Sigmoid colon (tissue), 7 donors: ENCODE data around the gene ALX1. TPM values are rescaled to one million over a fixed set of nuclear protein-coding genes. Genes with fewer than 3 reads are reported as not detected.
"Not testable (repeated sequence)": the region's sequence is repeated elsewhere in the genome, so short reads cannot be mapped to it uniquely, and the experiment has no call there.

Experiments
- DNase-seq: peaks from one replicate; pipeline ENCODE4 v3.0.0-alpha.2; 2019
- H3K27ac ChIP-seq, 4 donors: fragments of 200-600 bp; sonication (generic); one replicate each; pipeline ENCODE4 v1.5.1; 2016 to 2019; ENCODE audit warnings: mild to moderate bottlenecking in 1 of 4
- H3K27me3 ChIP-seq, 3 donors: fragments of 200-600 bp; sonication (generic); one replicate each; pipeline ENCODE4 v1.5.1; 2019; ENCODE audit warnings: mild to moderate bottlenecking in 1 of 3
- H3K36me3 ChIP-seq, 4 donors: fragments of 200-600 bp; sonication (generic); one replicate each; pipeline ENCODE4 v1.5.1; 2016 to 2019
- H3K4me1 ChIP-seq, 4 donors: fragments of 200-600 bp; sonication (generic); one replicate each; pipeline ENCODE4 v1.5.1; 2017 to 2019
- H3K4me3 ChIP-seq, 4 donors: fragments of 200-600 bp; sonication (generic); one replicate each; pipeline ENCODE4 v1.5.1; 2017 to 2019; ENCODE audit warnings: mild to moderate bottlenecking in 2 of 4, moderate library complexity in 1 of 4
- H3K9me3 ChIP-seq, 4 donors: fragments of 200-600 bp in 3 of 4; sonication (generic) in 3 of 4; one replicate each; pipeline versions ENCODE4 v1.5.1 to v1.6.1; 2013 to 2019
- CTCF ChIP-seq, 4 experiments: fragments of 450-650 bp in 3 of 4; fragments of 200-600 bp in 1 of 4; IDR thresholded peaks; one replicate each; pipeline ENCODE4 v1.5.1; 2016 to 2019; ENCODE audit warnings: antibody characterized with exemption in 4 of 4, mild to moderate bottlenecking in 3 of 4, moderate library complexity in 2 of 4
- EP300 ChIP-seq, 4 donors: sonication (generic); formaldehyde crosslinking; IDR thresholded peaks; one replicate each; pipeline ENCODE4 v1.6.1; 2017; ENCODE audit warnings: antibody characterized with exemption in 4 of 4
- POLR2A ChIP-seq, 2 donors: fragments of 450-650 bp; IDR thresholded peaks; one replicate each; pipeline ENCODE4 v1.6.1; 2016; ENCODE audit warnings: antibody characterized with exemption in 2 of 2, mild to moderate bottlenecking in 2 of 2, moderate library complexity in 2 of 2
- POLR2AphosphoS5 ChIP-seq, 4 donors: sonication (generic); formaldehyde crosslinking; IDR thresholded peaks; one replicate each; pipeline ENCODE4 v1.6.1; 2017; ENCODE audit warnings: antibody characterized with exemption in 4 of 4
- WGBS, 2 donors: extraction: QIAGEN DNeasy Blood & Tissue Kit; methylation state at CpG; one replicate each; pipeline ENCODE4 v1.1.7; 2013; 5-methylcytosine and 5-hydroxymethylcytosine counted together
- intact Hi-C: fragments of 100-400 bp; cut with DNase I; formaldehyde crosslinking; loops from one replicate; pipeline ENCODE4 v1.15.1; 2023
- polyA plus RNA-seq, 3 donors: library from polyadenylated mRNA; stranded (reverse); fragments of 200-250 nt; gene quantifications; one replicate each; pipeline ENCODE4 v1.2.3, GENCODE V29; 2013
- total RNA-seq, 4 donors: library from RNA; depleted of rRNA; stranded (reverse); fragments of >200 nt; gene quantifications; one replicate each; pipeline ENCODE4 v1.1.0, GENCODE V29; 2016
- donor health status: healthy with polysubstance abuse.
- donor health status: Bipolar disorder and iron deficiency.
- donor health status: healthy.

ALX1 gene
- total and polyA plus RNA-seq, 7 donors = 0.33 TPM; not detected in 6

- DNase-seq = no peak
- Histone ChIP-seq H3K9me3 (no peaks in the 10 kb centered on the region), H3K27me3 (peaks cover 0 to 8% (median 0%) of the 10 kb centered on the region in 3 donors), H3K27ac (no peak overlapping the region), H3K4me1 (no peaks in the 10 kb centered on the region), H3K4me3 (no peak overlapping the region), H3K36me3 (no peaks in the 10 kb centered on the region)
- 45 to 51% methylated on average over 3 of the region's 3 CpGs for WGBS, 2 donors
- intact Hi-C loops = no loop called here
- no peak for TF ChIP-seq POLR2A (IDR thresholded peaks at IDR 0.05)
- TF ChIP-seq CTCF (IDR thresholded peaks at IDR 0.05) = no peak
- TF ChIP-seq POLR2AphosphoS5 (IDR thresholded peaks at IDR 0.05) = no peak
- no peak for TF ChIP-seq EP300 (IDR thresholded peaks at IDR 0.05)
Observed at GRCh38 chr12:85310025-85310424, 30.0 kb downstream of the ALX1 start.

GRCh38 chr12:85310456-85311076 lies 30.5 kb downstream of the ALX1 start:
- no peaks in the 10 kb centered on the region for H3K4me1 ChIP-seq
- no peaks in the 10 kb centered on the region for H3K36me3 ChIP-seq
- TF ChIP-seq CTCF (IDR thresholded peaks at IDR 0.05) (no peak), EP300 (IDR thresholded peaks at IDR 0.05) (no peak), POLR2AphosphoS5 (IDR thresholded peaks at IDR 0.05) (no peak), POLR2A (IDR thresholded peaks at IDR 0.05) (no peak)
- no peak overlapping the region for H3K4me3 ChIP-seq
- no peak for DNase-seq
- H3K9me3 ChIP-seq = no peaks in the 10 kb centered on the region
- intact Hi-C loops = no loop called here
- no peak overlapping the region for H3K27ac ChIP-seq
- peaks cover 0 to 8% (median 0%) of the 10 kb centered on the region in 3 donors for H3K27me3 ChIP-seq
- 86 to 90% methylated on average over 2 of the region's 2 CpGs for WGBS, 2 donors

- intact Hi-C loops, H3K27ac ChIP-seq, H3K36me3 ChIP-seq, H3K4me1 ChIP-seq, H3K9me3 ChIP-seq, H3K27me3 ChIP-seq, H3K4me3 ChIP-seq, DNase-seq: not testable (repeated sequence)
- 75 to 84% methylated on average over 33 of the region's 33 CpGs for WGBS, 2 donors
Observed at GRCh38 chr12:85317866-85318636, 38.0 kb downstream of the ALX1 start.

- Histone ChIP-seq H3K27me3 (no peaks in the 10 kb centered on the region), H3K4me3 (no peak overlapping the region), H3K9me3 (no peaks in the 10 kb centered on the region), H3K36me3 (no peaks in the 10 kb centered on the region), H3K27ac (no peak overlapping the region), H3K4me1 (no peaks in the 10 kb centered on the region)
- no peak for DNase-seq
- TF ChIP-seq POLR2A (IDR thresholded peaks at IDR 0.05) (no peak), EP300 (IDR thresholded peaks at IDR 0.05) (no peak), CTCF (IDR thresholded peaks at IDR 0.05) (no peak), POLR2AphosphoS5 (IDR thresholded peaks at IDR 0.05) (no peak)
- WGBS, 2 donors = 50 to 54% methylated on average over 2 of the region's 2 CpGs
- intact Hi-C loops = no loop called here
Observed at GRCh38 chr12:85322715-85323114, 42.7 kb downstream of the ALX1 start.

- Histone ChIP-seq H3K9me3 (no peaks in the 10 kb centered on the region), H3K27ac (no peak overlapping the region), H3K4me1 (no peaks in the 10 kb centered on the region), H3K4me3 (no peak overlapping the region), H3K27me3 (no peaks in the 10 kb centered on the region), H3K36me3 (no peaks in the 10 kb centered on the region)
- intact Hi-C loops = no loop called here
- 53 to 62% methylated on average over 2 of the region's 2 CpGs for WGBS, 2 donors
- DNase-seq = no peak
- TF ChIP-seq CTCF (IDR thresholded peaks at IDR 0.05) (no peak), POLR2A (IDR thresholded peaks at IDR 0.05) (no peak), EP300 (IDR thresholded peaks at IDR 0.05) (no peak)
Observed at GRCh38 chr12:85325442-85325841, 45.4 kb downstream of the ALX1 start.
